Non-pigmented ciliary epithelial cell (primary cell): ENCODE results near the gene BRMS1L.
"Not testable (repeated sequence)": the region's sequence is repeated elsewhere in the genome, so short reads cannot be mapped to it uniquely, and the experiment has no call there.

Experiments used
- DNase-seq: peaks from one replicate; pipeline ENCODE4 v3.0.0-alpha.2; 2010; ENCODE audit warnings: low read depth

The BRMS1L gene

GRCh38 chr14:35821564-35822411 lies 4.3 kb upstream of the BRMS1L start:
- no peak for DNase-seq

GRCh38 chr14:35822501-35822900 lies 3.6 kb upstream of the BRMS1L start:
- DNase-seq: no peak

- not testable (repeated sequence) for DNase-seq
Observed at GRCh38 chr14:35824446-35825165, 1.5 kb upstream of the BRMS1L start.

DNA sequence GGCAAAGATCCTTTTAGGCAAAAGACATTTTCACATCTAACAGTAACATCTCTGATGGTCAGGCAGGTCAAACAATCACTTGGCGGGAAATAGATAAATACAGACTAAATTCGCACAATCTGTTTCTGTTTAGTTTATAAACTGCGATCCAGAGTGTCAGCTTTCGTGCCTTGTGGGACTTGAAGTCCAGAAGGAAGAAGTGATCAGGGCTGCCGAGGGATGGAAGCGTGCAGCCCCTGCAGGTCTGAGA lies 245 bp upstream of the BRMS1L start:
- DNase-seq: no peak

DNA sequence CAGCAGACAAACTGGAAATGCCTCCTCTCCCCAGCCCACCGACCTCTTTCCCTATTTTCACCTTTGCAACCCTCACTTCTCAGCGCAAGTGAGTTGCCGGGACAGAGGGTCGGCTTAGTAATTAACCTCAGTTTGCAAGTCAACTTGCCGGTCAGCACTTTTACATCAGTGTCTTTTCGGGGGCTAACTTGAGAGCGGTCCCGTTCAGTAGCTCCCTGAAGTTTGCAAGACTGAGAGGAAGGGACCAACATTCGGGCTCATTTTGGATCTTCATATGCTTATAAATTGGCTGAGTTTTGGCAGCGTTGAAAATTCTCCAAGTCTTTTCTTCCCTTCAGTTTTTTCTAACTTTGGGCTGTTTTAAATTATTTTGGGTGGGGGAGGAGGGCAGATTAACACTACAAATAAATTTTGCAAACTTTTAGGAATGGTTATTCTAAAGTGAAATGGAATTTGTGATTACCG lies 846 bp downstream of the BRMS1L start:
- DNase-seq: no peak

- no peak for DNase-seq
Observed at GRCh38 chr14:35827678-35828472, 1.7 kb downstream of the BRMS1L start.

DNA sequence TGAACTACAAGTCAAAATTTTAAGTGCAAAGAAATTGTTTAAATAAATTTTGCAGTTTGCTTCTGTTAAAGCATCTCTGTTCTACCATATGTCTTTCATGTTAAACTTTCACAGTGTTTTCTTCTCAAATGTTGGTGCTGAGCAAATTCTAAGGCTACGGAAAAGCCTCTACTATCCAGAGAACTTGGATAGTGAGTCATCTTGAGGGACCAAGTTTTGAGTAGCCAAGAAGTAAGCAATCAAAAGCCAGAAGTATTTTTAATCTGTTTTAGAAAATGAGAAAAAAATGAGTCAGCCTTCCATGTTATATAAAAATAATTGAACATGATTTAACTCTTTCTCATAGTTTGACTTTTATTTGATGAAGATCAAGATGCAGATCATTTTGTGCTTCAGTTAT lies 3.3 kb downstream of the BRMS1L start:
- DNase-seq: no peak

DNA sequence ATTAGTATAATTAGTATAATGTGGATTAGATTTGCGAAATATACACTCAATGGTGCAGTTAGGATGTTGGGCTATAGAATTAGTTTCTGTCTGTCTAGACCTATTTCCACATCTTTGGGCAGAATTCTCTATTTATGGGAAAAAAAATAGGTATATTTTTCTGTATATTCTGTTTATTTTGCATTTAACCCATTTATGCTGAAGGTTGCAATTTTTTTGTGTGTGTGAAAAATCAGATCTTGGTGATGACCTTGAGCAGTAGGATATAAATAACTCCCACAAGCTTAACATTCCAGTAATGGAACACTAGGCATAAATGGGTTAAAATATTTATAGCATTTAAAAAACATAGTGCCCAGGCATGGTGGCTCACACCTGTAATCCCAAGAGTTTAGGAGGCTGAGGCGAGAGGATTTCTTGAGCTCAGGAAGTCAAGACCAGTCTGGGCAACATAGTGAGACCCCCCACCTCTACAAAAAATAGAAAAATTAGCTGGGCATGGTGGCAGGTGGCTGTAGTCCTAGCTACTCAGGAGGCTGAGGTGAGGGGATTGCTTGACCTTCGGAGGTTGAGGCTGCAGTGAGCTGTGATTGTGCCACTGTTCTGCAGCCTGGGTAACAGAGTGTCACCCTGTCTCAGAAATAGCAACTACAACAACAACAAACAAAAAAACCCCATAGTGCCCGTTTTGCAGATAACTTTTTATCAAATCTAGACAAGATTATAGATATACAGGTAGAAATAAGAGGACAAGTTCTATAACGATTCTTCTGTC lies 9.3 kb downstream of the BRMS1L start:
- DNase-seq: no peak

GRCh38 chr14:35841704-35842103 lies 15.6 kb downstream of the BRMS1L start:
- not testable (repeated sequence) for DNase-seq

DNA sequence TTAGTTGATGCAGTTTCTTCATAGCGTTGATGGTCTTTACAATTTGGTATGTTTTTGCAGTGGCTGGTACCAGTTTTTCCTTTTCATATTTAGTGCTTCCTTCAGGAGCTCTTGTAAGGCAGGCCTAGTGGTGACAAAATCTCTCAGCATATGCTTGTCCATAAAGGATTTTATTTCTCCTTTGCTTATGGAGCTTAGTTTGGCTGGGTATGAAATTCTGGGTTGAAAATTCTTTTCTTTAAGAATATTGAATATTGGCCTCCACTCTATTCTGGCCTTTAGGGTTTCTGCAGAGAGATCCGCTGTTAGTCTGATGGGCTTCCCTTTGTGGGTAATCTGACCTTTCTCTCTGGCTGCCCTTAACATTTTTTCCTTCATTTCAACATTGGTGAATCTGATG lies 16.1 kb downstream of the BRMS1L start:
- DNase-seq: not testable (repeated sequence)

DNA sequence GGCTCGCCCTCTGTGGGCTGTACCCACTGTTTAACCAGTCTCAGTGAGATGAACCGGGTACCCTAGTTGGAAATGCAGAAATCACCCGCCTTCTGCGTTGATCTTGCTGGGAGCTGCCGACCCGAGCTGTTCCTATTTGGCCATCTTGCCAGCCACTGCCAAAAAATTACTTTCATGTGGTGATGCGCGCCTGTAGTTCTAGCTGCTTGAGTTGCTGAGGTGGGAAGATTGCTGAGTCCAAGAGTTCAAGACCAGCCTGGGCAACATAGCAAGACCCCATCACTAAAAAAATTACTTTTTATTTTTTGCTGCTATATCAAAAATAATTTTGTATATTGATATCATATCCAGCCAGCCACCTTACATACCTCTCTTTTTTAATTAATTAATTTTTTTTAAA lies 18.4 kb downstream of the BRMS1L start:
- DNase-seq: no peak

DNA sequence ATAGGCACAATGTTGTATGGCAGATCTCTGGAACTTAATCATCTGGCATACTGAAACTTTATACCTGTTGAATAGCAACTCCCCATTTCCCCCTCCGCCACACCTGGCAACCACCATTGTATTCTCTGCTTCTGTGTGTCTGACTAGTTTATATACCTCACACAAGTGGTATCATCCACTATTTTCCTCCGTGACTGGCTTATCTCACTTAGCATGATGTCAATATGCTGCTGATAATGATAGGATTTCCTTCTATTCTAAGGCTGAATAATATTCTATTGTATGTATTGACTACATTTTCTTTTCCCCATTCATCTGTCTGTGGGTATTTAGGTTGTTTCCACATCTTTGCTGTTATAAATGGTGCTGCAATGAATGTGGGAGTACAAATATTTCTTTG lies 21.5 kb downstream of the BRMS1L start:
- no peak for DNase-seq

GRCh38 chr14:35849122-35849521 lies 23.0 kb downstream of the BRMS1L start:
- DNase-seq: no peak

DNA sequence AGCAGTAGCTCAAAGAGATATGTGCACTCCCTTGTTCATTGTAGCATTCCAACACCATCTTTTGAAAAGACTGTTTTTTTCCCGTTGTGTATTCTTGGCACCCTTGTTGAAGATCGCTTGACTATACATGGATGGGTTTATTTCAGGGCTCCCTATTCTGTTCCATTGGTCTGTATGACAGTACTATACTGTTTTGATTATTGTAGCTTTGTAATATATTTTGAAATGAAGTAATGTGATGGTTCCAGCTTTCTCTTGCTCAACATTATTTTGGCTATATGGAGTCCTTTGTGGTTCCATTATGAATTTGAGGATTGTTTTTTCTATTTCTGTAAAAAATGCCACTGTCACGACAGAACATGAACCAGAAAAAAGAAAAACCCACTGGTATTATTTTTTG lies 25.7 kb downstream of the BRMS1L start:
- DNase-seq: no peak

- no peak for DNase-seq
Observed at GRCh38 chr14:35853225-35853624, 27.1 kb downstream of the BRMS1L start.

DNA sequence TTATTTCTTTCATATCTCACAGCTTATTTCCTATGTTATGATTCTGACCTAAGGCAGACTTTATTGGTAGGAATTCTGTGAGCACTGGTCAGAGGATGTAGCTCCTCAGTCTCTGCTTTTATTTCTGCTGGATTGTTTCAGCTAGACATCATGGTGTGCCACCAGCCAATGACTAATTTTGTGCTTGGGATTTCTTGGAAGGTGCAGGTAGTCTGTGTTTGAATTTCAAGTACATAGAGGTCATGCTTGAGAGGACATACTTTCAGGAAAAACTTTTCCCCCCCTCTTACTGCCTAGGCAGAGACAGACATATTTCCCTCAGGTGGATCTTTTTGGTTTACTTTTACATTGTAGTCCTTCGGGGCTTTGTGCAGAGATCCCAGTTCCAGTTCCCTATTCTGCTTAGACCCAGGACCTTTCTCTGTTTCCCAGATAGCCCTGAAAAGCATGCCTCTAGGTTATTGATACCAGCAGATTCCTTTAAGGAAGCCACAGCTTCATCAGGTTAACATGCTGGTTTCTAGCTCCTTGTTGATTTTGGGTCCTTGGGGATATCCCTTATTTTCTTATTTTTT lies 28.6 kb downstream of the BRMS1L start:
- DNase-seq: no peak

GRCh38 chr14:35855876-35856481 lies 29.8 kb downstream of the BRMS1L start:
- DNase-seq: no peak

DNA sequence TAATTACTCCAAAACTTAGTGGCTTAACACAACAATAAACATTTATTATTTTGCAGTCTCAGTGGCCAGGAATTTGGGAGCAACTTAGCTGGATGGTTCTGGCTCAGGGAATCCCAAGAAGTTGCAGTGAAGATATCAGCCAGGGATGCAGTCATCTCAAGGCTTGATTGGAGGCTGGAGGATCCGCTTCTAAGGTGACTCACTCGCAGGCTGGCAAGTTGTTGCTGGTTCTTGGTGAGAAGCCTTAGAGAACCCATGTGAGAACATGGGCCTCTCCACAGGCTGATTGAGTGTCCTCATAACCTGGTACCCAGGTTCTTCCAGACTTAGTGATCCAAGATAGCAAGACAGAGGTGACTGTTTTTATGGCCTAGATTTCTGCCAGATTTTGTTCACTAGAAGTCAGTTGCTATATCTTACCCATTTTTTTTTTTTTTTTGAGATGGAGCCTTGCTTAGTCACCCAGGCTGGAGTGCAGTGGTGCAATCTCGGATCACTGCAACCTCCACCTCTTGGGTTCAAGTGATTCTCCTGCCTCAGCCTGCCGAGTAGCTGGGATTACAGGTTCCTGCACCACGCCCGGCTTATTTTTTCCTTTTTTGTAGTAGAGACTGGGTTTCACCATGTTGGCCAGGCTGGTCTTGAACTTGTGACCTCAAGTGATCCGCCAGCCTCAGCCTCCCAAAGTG lies 32.5 kb downstream of the BRMS1L start:
- DNase-seq: no peak

DNA sequence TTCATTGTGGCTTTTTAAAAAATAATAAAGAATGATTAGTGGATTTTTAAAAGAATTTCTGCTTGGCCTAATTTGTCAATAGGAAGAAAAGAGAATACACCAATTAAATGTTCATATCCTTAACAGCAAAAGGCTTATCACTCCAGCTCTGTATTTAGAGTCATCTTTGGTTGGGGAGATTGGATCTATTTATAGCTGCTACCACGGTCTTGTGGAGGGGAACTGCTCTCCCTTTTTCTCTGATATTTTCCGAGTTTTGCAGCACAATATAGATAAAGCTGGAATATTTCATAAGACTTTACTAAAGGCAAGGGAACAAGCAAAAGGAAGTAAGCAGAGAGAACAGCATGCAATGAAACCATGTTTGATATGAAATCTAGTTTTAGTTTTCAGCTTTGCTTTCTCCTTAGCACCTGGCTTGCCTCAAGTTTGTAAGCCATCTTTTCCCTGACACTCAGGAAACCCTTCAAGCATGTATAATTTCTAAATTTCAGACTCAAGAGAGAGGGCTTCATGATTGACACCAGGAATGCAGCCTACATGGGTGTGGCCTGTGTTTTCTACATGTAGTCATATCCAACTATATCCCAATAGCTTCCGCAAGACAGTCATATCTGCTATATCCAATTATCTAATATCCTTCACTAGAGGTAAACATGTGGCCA lies 35.2 kb downstream of the BRMS1L start:
- no peak for DNase-seq
